SK-N-SH treated with all-trans-retinoic acid at 6 μM for 48 hours (cell line): Measurements from ENCODE around the gene HES5.

Experiments
- ATAC-seq: fragments of 200-7000 bp; cut with Tn5 transposase; 3 replicates; pipeline ENCODE4 v1.9.1; 2020; ENCODE audit warnings: mild to moderate bottlenecking, moderate library complexity
- ARNTL ChIP-seq: fragments of 450-650 bp; formaldehyde crosslinking; IDR thresholded peaks from 2 replicates; pipeline ENCODE4 v1.5.0; 2020; ENCODE audit warnings: low read depth, mild to moderate bottlenecking, moderate library complexity, borderline replicate concordance
- BACH2 ChIP-seq: fragments of 250-450 bp; sonication (Bioruptor Pico); IDR thresholded peaks from 2 replicates; pipeline ENCODE4 v1.9.0; 2021; ENCODE audit warnings: mild to moderate bottlenecking, borderline replicate concordance
- CSDC2 ChIP-seq: fragments of 250-450 bp; sonication (Bioruptor Pico); IDR thresholded peaks from 2 replicates; pipeline ENCODE4 v1.5.0; 2020; ENCODE audit warnings: mild to moderate bottlenecking, moderate library complexity
- ESRRG ChIP-seq: fragments of 250-450 bp; sonication (Bioruptor Pico); IDR thresholded peaks from 2 replicates; pipeline ENCODE4 v1.6.1; 2021; ENCODE audit warnings: mild to moderate bottlenecking
- GLIS3 ChIP-seq: fragments of 250-450 bp; sonication (Bioruptor Pico); IDR thresholded peaks from 2 replicates; pipeline ENCODE4 v1.5.0; 2020; ENCODE audit warnings: mild to moderate bottlenecking, moderate library complexity
- ISL1 ChIP-seq: fragments of 250-450 bp; sonication (Bioruptor Pico); IDR thresholded peaks from 2 replicates; pipeline ENCODE4 v2.1.2; 2022; ENCODE audit warnings: mild to moderate bottlenecking, moderate library complexity
- OSR1 ChIP-seq: fragments of 250-450 bp; sonication (Bioruptor Pico); IDR thresholded peaks from 2 replicates; pipeline ENCODE4 v1.8.0; 2022; ENCODE audit warnings: moderate library complexity, mild to moderate bottlenecking, inconsistent platforms
- PPARA ChIP-seq: fragments of 250-450 bp; sonication (Bioruptor Pico); IDR thresholded peaks from 2 replicates; pipeline ENCODE4 v1.5.0; 2020; ENCODE audit warnings: mild to moderate bottlenecking, borderline replicate concordance
- RARB ChIP-seq: fragments of 250-450 bp; sonication (Bioruptor Pico); IDR thresholded peaks from 2 replicates; pipeline ENCODE4 v1.8.0; 2021; ENCODE audit warnings: mild to moderate bottlenecking, moderate library complexity
- SNAI2 ChIP-seq: fragments of 250-450 bp; sonication (Bioruptor Pico); IDR thresholded peaks from 2 replicates; pipeline ENCODE4 v1.5.0; 2020; ENCODE audit warnings: mild to moderate bottlenecking, moderate library complexity
- TOX ChIP-seq: fragments of 250-450 bp; sonication (Bioruptor Pico); IDR thresholded peaks from 2 replicates; pipeline ENCODE4 v1.8.0; 2021; ENCODE audit warnings: mild to moderate bottlenecking, moderate library complexity, borderline replicate concordance
- ZC3H10 ChIP-seq: fragments of 250-450 bp; sonication (Bioruptor Pico); IDR thresholded peaks from 2 replicates; pipeline ENCODE4 v1.5.1; 2021; ENCODE audit warnings: mild to moderate bottlenecking, moderate library complexity
- ZFP3 ChIP-seq: fragments of 250-450 bp; sonication (Bioruptor Pico); IDR thresholded peaks from 2 replicates; pipeline ENCODE4 v1.5.0; 2020; ENCODE audit warnings: mild to moderate bottlenecking, moderate library complexity
- ZFP30 ChIP-seq: fragments of 450-650 bp; formaldehyde crosslinking; IDR thresholded peaks from 2 replicates; pipeline ENCODE4 v1.5.0; 2022; ENCODE audit warnings: mild to moderate bottlenecking, moderate library complexity
- ZNF565 ChIP-seq: fragments of 450-650 bp; formaldehyde crosslinking; conservative IDR thresholded peaks from 2 replicates; pipeline ENCODE4 v1.5.0; 2020; ENCODE audit warnings: low read depth, mild to moderate bottlenecking, moderate library complexity
- ZNF70 ChIP-seq: fragments of 450-650 bp; formaldehyde crosslinking; IDR thresholded peaks from 2 replicates; pipeline ENCODE4 v1.5.0; 2020; ENCODE audit warnings: mild to moderate bottlenecking, moderate library complexity
- ZNF8 ChIP-seq: fragments of 450-650 bp; formaldehyde crosslinking; IDR thresholded peaks from 2 replicates; pipeline ENCODE4 v1.5.0; 2020; ENCODE audit warnings: mild to moderate bottlenecking, moderate library complexity
- TF ChIP-seq, protein P1 (sequence below): fragments of 250-450 bp; sonication (Bioruptor Pico); IDR thresholded peaks from 2 replicates; pipeline ENCODE4 v1.5.0; 2020; ENCODE audit warnings: mild to moderate bottlenecking, moderate library complexity
- TF ChIP-seq, protein P2 (sequence below): fragments of 250-450 bp; sonication (Bioruptor Pico); IDR thresholded peaks from 2 replicates; pipeline ENCODE4 v1.8.0; 2021; ENCODE audit warnings: low read depth, mild to moderate bottlenecking, moderate library complexity, borderline replicate concordance
- TF ChIP-seq, protein P3 (sequence below): fragments of 250-450 bp; sonication (Bioruptor Pico); IDR thresholded peaks from 2 replicates; pipeline ENCODE4 v1.5.1; 2021; ENCODE audit warnings: mild to moderate bottlenecking, moderate library complexity
- TF ChIP-seq, protein P4 (sequence below): fragments of 250-450 bp; sonication (Bioruptor Pico); IDR thresholded peaks from 2 replicates; pipeline ENCODE4 v1.8.0; 2020; ENCODE audit warnings: mild to moderate bottlenecking, moderate library complexity, borderline replicate concordance

Gene HES5

GRCh38 chr1:2499986-2500596 is 30.0 kb downstream of the HES5 start:
- no peak for ATAC-seq
- TF ChIP-seq GLIS3 (CRISPR knock-in tag): no peak
- no peak for TF ChIP-seq ZNF70 (CRISPR knock-in tag)
- TF ChIP-seq PPARA (CRISPR knock-in tag): no peak
- no peak for TF ChIP-seq ESRRG
- TF ChIP-seq, protein P1, sequence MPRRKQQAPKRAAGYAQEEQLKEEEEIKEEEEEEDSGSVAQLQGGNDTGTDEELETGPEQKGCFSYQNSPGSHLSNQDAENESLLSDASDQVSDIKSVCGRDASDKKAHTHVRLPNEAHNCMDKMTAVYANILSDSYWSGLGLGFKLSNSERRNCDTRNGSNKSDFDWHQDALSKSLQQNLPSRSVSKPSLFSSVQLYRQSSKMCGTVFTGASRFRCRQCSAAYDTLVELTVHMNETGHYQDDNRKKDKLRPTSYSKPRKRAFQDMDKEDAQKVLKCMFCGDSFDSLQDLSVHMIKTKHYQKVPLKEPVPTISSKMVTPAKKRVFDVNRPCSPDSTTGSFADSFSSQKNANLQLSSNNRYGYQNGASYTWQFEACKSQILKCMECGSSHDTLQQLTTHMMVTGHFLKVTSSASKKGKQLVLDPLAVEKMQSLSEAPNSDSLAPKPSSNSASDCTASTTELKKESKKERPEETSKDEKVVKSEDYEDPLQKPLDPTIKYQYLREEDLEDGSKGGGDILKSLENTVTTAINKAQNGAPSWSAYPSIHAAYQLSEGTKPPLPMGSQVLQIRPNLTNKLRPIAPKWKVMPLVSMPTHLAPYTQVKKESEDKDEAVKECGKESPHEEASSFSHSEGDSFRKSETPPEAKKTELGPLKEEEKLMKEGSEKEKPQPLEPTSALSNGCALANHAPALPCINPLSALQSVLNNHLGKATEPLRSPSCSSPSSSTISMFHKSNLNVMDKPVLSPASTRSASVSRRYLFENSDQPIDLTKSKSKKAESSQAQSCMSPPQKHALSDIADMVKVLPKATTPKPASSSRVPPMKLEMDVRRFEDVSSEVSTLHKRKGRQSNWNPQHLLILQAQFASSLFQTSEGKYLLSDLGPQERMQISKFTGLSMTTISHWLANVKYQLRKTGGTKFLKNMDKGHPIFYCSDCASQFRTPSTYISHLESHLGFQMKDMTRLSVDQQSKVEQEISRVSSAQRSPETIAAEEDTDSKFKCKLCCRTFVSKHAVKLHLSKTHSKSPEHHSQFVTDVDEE (CRISPR knock-in tag): no peak
- TF ChIP-seq, protein P2, sequence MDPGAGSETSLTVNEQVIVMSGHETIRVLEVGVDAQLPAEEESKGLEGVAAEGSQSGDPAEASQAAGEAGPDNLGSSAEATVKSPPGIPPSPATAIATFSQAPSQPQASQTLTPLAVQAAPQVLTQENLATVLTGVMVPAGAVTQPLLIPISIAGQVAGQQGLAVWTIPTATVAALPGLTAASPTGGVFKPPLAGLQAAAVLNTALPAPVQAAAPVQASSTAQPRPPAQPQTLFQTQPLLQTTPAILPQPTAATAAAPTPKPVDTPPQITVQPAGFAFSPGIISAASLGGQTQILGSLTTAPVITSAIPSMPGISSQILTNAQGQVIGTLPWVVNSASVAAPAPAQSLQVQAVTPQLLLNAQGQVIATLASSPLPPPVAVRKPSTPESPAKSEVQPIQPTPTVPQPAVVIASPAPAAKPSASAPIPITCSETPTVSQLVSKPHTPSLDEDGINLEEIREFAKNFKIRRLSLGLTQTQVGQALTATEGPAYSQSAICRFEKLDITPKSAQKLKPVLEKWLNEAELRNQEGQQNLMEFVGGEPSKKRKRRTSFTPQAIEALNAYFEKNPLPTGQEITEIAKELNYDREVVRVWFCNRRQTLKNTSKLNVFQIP (CRISPR knock-in tag): no peak
- TF ChIP-seq ISL1: no peak

GRCh38 chr1:2499260-2499659 is 30.8 kb downstream of the HES5 start:
- TF ChIP-seq BACH2 (no peak), ARNTL (CRISPR knock-in tag) (no peak), ZFP30 (CRISPR knock-in tag) (no peak), ESRRG (no peak), CSDC2 (CRISPR knock-in tag) (no peak)
- TF ChIP-seq, protein P1 (CRISPR knock-in tag): no peak
- no peak for ATAC-seq

DNA sequence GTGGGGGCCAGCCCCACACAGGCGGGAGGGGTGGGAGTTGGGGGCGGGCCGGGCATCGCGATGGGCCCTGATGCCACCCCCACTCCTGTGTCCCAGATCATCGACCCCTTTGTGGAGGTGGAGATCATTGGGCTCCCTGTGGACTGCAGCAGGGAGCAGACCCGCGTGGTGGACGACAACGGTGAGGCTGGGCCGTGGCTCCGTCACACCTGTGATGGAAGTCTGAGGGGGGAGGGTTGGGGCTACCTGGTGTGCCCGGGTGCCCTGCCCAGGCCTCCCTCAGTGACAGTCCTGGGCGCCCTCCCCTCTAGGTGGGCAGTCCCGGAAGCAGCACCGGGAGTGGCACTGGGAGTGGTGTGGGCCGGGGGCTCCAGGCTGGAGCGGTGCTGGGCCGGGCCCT is 31.4 kb downstream of the HES5 start:
- ATAC-seq: no peak
- TF ChIP-seq GLIS3 (CRISPR knock-in tag) (no peak), ZFP30 (CRISPR knock-in tag) (no peak), SNAI2 (no peak)

GRCh38 chr1:2497891-2498290 is 32.2 kb downstream of the HES5 start:
- ATAC-seq: no peak
- TF ChIP-seq ZNF565 (no peak), CSDC2 (CRISPR knock-in tag) (no peak), RARB (CRISPR knock-in tag) (no peak), OSR1 (CRISPR knock-in tag) (no peak), ZNF8 (no peak), TOX (CRISPR knock-in tag) (no peak), ARNTL (CRISPR knock-in tag) (no peak), GLIS3 (CRISPR knock-in tag) (no peak), ZC3H10 (CRISPR knock-in tag) (no peak), SNAI2 (no peak), PPARA (CRISPR knock-in tag) (no peak), ZNF70 (CRISPR knock-in tag) (no peak), ESRRG (no peak), ZFP3 (no peak)
- TF ChIP-seq, protein P3, sequence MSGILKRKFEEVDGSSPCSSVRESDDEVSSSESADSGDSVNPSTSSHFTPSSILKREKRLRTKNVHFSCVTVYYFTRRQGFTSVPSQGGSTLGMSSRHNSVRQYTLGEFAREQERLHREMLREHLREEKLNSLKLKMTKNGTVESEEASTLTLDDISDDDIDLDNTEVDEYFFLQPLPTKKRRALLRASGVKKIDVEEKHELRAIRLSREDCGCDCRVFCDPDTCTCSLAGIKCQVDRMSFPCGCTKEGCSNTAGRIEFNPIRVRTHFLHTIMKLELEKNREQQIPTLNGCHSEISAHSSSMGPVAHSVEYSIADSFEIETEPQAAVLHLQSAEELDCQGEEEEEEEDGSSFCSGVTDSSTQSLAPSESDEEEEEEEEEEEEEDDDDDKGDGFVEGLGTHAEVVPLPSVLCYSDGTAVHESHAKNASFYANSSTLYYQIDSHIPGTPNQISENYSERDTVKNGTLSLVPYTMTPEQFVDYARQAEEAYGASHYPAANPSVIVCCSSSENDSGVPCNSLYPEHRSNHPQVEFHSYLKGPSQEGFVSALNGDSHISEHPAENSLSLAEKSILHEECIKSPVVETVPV (CRISPR knock-in tag): no peak
- TF ChIP-seq, protein P1 (CRISPR knock-in tag): no peak
- TF ChIP-seq, protein P4, sequence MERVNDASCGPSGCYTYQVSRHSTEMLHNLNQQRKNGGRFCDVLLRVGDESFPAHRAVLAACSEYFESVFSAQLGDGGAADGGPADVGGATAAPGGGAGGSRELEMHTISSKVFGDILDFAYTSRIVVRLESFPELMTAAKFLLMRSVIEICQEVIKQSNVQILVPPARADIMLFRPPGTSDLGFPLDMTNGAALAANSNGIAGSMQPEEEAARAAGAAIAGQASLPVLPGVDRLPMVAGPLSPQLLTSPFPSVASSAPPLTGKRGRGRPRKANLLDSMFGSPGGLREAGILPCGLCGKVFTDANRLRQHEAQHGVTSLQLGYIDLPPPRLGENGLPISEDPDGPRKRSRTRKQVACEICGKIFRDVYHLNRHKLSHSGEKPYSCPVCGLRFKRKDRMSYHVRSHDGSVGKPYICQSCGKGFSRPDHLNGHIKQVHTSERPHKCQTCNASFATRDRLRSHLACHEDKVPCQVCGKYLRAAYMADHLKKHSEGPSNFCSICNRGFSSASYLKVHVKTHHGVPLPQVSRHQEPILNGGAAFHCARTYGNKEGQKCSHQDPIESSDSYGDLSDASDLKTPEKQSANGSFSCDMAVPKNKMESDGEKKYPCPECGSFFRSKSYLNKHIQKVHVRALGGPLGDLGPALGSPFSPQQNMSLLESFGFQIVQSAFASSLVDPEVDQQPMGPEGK (CRISPR knock-in tag): no peak
